AG09319 (cell line): ENCODE results near the gene MTHFR.

Experiments used
- DNase-seq: peaks from one replicate; pipeline ENCODE4 v3.0.0-alpha.2; 2010; ENCODE audit warnings: low read depth; ENCODE audit errors: extremely low read depth
- CTCF ChIP-seq: IDR thresholded peaks from 2 replicates; pipeline ENCODE4 v1.5.1; 2011; ENCODE audit warnings: low read depth, mild to moderate bottlenecking, inconsistent platforms, low read length, moderate library complexity

The MTHFR gene

GRCh38 chr1:11800756-11801433 lies 4.9 kb downstream of the MTHFR start:
- DNase-seq: no peak
- no peak for TF ChIP-seq CTCF

- DNase-seq: no peak
- no peak for TF ChIP-seq CTCF
Measured at GRCh38 chr1:11800391-11800755, 5.4 kb downstream of the MTHFR start.

GRCh38 chr1:11799896-11800295 lies 5.9 kb downstream of the MTHFR start:
- TF ChIP-seq CTCF: no peak
- no peak for DNase-seq

GRCh38 chr1:11799099-11799498 lies 6.7 kb downstream of the MTHFR start:
- TF ChIP-seq CTCF: no peak
- DNase-seq: no peak

GRCh38 chr1:11797525-11798216 lies 8.1 kb downstream of the MTHFR start:
- no peak for TF ChIP-seq CTCF
- DNase-seq: no peak

- TF ChIP-seq CTCF: no peak
- DNase-seq: no peak
Measured at GRCh38 chr1:11796036-11796828, 9.5 kb downstream of the MTHFR start.
